NCI-H2081 (cell line): ENCODE measurements around the gene GABBR2.

Source experiments
- DNase-seq, 2 experiments: peaks; one replicate each; lab custom pipeline; 2025; lab: John Stamatoyannopoulos, UW

GABBR2 gene

GRCh38 chr9:98541684-98542230 lies 167.0 kb downstream of the GABBR2 start:
- DNase-seq: no peak

DNA sequence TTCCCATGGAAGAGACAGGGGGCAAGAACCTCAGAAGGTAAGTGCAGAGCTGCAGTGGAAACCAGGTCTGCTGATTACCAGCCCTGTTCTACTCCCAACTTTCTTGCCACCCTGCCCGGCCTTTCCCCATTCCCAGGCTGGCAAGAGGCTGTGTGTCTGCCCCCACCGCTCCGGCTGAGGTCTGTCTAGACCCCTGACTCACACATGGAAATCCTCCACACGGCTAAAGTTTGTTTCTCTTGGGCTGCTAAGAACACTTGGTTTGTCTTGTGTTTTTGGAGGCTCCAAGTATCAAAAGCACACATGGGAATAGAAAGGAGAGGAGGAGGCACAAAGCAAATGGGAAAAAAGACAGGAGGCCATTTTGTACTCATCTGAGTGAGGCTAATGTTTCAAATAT lies 168.3 kb downstream of the GABBR2 start:
- no peak for DNase-seq

- DNase-seq: no peak
Measured at GRCh38 chr9:98539954-98540353, 168.8 kb downstream of the GABBR2 start.

- DNase-seq: peak in 1 of 2 experiments; percentile 58
Measured at GRCh38 chr9:98538626-98539031, 170.1 kb downstream of the GABBR2 start.

DNA sequence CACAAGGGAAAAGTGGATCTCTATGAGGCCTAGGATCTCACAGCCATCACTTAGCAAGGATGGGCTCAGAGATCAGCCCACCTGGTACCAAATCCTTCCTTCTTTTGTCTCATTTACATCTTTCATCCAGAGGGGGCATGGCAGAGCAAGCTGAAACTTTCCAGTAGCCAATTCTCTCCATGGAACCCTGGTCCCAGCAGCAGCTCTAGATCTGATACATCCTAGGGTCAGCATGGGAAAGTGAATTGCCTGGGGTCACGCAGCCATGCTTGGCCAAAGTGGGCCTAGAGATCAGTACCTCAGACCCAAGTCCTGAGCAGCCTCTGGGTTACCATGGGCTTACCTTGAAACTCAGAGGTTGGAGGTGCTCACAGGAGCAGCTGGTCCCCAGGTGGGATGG lies 170.5 kb downstream of the GABBR2 start:
- DNase-seq: no peak

- DNase-seq: peak in 1 of 2 experiments; percentile 20
Measured at GRCh38 chr9:98536542-98537173, 172.1 kb downstream of the GABBR2 start.

DNA sequence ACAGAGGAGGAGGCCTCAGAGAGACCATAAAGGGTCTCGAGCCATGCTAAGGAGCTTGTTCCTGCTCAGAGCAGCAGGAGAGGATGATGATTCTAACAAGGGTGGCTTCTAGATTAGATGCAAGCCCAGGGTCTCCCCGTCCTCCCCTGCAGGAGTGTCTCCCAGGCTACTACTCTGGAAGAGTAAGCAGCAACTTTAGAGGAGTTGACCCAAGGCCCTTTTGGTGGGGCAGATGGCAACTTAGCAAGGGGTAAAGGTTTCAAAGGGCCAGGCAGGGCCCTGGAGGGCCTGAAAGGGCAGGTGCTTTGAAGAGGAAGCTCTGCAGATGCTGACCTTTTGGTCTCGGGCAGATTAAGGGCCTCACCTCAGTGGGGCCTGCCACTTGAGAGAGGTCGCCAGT lies 174.9 kb downstream of the GABBR2 start:
- no peak for DNase-seq

- no peak for DNase-seq
Measured at GRCh38 chr9:98533132-98533531, 175.6 kb downstream of the GABBR2 start.

DNA sequence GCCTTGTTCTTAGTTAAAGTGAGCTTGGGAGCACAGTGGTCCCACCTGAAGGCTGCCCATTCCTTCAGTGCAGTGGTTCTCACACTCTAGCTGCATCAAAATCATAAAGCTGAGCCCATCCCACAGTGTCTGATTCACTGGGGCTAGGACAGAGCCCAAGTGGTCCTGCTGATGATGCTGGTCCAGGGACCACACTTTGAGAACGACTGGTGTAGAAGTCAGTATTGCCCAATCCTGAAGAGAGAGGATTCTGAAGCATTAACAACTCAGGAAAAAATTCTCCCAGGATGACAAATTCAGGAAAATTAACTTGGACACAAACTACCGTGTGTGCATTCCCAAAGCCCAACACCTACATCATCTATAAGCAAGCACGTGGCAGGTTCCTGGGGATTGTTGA lies 176.2 kb downstream of the GABBR2 start:
- no peak for DNase-seq

DNA sequence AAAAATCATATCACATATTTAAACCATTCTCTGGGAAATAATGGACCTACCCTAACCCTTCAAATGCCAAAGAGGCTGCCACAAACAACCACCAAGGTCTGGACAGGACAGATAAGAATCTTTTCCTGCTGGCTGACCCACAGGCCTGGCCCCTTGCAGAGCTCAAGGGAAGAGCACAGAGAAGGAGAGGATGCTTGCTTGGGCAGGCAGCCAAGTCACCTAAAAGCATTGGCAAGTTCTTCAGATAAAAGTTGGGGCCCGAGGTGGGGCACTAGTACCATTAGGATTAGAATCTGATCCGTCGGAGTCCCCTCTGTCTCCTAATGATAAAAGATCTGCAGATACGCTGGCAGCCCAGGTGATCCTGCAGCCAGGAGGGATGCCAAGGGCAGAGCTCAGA lies 176.6 kb downstream of the GABBR2 start:
- no peak for DNase-seq

DNA sequence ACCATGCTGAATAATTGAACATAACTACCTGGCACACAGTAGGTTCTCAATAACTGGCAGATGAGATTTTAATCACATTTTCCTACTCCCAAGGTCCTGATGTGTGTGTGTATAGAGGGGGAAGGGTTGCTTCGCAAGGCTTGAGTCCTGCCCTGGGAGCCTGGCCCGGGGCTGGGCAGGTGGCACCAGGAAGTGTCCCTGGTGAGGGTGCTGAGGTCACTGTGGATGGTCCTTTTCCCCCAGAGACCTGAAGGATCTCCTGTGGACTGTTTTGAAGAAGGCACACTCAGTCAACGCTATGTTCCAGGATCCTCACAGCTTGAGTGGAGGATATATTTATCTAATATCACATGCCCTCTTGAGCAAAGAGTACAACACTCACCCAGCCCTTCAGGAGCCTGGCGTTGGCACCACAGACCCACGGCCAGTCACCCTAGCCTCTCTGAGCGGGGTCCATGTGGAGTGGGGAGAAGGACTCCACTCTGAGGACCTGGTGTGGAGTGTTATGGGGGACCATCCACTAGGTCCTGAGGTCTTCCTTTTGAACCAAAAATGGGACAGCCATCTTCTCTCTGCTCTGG lies 177.8 kb downstream of the GABBR2 start:
- no peak for DNase-seq

DNA sequence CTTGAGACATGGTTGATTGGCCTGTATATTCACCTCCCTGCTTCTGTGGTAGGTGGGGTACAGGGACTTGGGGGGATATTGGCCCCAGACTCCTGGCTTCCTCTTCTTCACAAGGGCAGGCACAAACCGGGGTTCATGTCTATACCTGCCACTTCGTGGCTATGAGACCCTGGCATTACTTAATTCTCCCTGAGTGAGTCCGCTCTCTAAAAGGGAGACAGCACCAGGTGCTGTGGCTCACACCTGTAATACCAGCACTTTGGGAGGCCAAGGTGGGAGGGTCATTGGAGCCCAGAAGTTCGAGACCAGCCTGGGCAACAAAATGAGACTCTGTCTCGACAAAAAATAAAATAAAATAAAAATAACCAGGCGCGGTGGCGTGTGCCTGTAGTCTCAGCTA lies 178.5 kb downstream of the GABBR2 start:
- no peak for DNase-seq

DNA sequence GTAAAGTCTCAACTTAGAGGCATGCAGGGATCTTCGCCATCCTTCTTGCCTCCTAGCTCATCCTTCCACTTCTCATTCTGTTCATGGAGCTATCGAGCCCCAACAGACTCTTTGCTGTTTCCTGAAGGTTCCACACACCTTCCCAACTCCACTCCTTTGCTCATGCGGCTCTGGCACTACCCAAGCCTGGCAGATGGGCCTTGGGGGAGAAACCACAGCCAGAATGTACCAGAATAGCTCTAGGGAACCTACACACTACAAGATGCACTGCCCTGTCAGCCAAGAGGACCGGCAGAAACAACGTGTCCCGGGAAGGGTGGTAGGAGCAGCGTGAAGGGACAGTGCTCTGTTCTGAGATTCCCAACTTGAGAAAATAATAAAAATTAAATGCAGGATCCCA lies 178.9 kb downstream of the GABBR2 start:
- no peak for DNase-seq

- no peak for DNase-seq
Measured at GRCh38 chr9:98523231-98523901, 185.4 kb downstream of the GABBR2 start.

DNA sequence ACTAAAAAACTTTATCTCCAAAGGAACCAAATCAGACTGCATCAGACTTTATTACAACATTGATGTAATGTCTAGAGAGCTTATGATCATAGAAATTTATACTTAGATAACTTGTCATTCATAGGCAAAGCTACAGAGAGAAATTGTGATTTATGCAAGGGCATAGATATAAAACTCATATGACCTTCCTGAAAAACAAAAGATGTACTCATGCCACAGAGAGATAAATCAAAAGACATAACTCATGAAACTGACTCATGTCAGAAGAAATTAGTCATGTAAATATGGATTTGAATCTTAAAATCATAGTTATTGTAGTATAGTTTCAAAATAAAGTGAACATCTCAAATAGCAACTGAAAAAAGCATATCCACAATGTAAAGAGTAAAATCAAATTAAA lies 186.2 kb downstream of the GABBR2 start:
- no peak for DNase-seq

DNA sequence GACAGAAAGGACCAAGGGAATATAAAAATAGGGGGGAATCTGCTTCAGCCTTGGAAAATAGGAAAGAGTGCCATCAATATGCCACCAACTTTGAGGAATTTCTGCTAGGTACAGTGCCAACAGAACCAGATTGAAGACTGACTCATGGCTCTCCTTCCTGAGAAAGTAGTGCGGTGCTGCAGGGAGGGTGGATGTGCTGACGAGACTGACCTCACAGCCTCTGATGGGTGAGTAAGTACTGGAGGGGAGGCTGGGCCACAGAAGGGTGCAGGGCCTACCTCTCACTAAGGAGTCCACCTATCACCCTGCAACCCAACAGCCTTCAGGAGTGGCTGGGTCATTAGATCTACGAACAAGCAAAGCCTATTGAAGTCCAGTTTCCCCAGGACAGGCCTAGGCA lies 187.6 kb downstream of the GABBR2 start:
- no peak for DNase-seq

DNA sequence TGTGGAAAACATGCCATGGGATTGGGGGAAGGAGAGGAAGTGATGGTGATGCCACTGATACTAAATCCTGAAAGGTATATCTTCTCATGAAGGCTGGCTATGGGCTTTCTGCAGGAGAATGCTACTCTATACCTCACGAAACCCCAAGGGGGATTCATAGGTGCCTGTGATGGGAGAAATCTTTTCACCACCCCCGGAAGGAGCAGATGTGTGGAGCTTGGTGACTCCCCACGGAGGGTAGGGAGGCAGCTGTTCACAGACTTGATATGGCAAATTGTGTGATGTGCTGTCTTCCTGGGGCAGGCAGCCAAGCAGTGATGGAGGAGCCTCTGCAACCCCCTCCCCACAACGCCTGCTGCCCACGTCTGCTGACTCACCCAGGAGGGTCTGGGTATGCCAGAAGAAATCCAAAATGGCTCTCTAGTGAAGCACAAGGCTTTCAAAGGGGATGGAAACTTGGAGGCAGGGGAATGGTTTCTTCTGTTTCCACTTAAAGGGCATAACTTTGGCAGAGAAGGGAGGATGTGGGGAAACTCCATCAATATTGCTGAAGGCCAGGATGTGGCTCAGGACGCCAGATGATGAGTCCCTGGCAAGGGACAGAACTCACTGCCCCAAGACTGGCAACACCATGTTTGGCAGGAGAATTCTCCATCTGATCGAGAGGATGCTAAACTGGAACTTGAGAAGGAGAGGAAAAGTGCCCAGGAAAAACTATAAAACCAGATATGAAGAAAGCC lies 188.3 kb downstream of the GABBR2 start:
- DNase-seq: no peak

DNA sequence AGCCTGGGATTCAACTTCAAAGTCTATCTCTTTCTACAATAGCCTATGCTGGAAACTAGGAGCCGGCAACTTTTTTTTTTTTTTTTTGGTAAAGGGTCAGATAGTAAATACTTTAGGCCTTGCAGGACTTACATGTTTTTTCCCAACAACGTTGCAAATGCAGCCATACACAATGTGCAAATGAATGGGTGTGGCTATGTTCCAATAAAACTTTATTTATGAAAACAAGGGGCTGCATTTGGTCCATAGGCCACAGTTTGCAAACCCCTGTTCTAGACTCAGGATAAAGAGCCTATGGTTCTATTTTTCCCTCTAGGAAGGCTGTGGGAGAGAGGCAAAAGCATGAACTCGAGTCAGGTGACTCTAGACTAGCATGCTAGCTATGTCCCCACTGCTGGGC lies 189.1 kb downstream of the GABBR2 start:
- no peak for DNase-seq

- no peak for DNase-seq
Measured at GRCh38 chr9:98518556-98518955, 190.2 kb downstream of the GABBR2 start.

DNA sequence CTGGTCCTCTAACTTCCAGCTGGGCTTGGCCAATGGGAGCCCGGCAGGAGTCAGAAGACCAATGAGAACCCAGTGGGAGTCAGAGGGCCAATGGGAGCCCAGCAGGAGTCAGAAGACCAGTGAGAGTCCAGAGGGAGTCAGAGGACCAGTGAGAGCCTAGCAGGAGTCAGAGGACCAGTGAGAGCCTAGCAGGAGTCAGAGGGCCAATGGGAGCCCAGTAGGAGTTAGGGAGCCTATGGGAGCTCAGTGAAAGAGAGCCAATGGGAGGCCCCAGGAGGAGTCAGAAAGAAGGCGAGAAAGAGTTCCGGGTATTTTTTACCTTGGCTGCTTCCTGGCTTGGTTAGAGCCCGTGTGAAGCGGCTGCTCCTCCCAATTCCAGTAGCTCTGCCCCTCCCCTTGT lies 191.0 kb downstream of the GABBR2 start:
- DNase-seq: no peak

DNA sequence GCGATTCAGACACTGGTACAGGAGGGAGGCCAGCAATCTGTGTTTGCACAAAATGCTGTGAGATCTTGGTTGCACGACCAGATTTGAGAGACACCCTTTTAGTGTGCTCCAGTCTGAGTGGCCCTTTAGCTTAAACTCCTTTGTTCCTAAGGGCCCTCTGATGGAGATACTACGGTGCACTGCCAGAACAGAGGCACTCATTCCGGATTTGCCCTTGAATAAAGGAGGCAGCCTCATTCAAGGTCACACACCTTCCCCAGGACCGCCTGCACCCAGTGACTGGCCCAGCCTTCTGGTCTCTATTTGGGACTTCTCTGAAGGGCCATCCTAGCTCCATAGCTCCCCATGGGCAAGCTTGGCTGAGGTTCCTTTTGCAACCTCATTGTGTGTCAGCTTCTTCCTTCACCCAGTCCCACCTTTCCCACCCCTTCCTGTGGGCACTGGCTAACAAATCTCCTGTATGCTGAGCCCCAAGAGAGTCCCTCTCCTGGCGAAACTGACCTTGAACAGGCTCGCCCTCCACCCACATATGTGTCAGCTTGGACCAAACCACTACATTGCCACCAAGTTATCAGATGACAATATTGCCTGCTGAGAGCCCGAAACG lies 191.7 kb downstream of the GABBR2 start:
- no peak for DNase-seq

DNA sequence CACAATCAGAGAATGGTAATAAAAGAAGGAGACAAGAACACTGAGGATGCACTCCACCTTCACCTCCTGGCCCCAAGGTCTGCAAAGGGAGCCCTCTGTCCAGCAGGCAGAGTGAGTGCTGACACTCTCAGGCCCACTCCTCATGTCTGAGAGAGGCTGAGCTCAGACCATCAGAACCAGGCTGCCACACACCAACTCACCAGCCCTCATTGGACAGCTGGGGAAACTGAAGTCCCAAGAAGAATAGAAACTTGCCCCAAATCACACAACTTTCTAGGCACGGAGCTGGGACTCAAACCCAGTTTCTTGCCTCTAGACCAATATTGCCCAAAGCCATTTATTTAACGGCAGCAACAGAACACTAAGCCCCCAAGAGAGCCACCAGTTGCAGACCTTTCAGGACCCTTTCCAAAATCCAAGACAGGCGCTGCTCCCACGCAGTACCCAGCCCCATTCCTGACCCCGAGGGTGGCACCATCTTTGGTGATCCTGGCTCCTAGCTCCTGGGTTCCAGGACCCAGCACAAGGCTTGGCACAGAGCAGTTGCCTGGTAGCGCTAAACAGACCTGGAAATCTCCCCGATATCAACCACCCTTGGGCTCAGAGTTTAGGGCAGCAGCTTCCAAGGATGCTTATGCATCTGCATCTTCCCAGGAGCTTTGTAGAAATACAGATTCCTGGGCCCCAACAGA lies 192.4 kb downstream of the GABBR2 start:
- no peak for DNase-seq
